ENCODE measurements around the gene SCT.

SCT gene

GRCh38 chr11:610146-610801 is 16.7 kb downstream of the SCT start:
- DNase-seq (ENCODE audit: low read depth in 2 of 2), result no peak

- DNase-seq (ENCODE audit: low read depth in 2 of 2), result no peak
Measured at GRCh38 chr11:609341-609811, 17.6 kb downstream of the SCT start.

- no peak for DNase-seq (ENCODE audit: low read depth in 2 of 2)
Measured at GRCh38 chr11:608791-609251, 18.2 kb downstream of the SCT start.

GRCh38 chr11:607971-608659 is 18.9 kb downstream of the SCT start:
- no peak for DNase-seq (ENCODE audit: low read depth in 2 of 2)

GRCh38 chr11:607020-607780 is 19.8 kb downstream of the SCT start:
- no peak for DNase-seq (ENCODE audit: low read depth in 2 of 2)

GRCh38 chr11:606245-606644 is 20.7 kb downstream of the SCT start:
- no peak for DNase-seq (ENCODE audit: low read depth in 2 of 2)

- DNase-seq (ENCODE audit: low read depth in 2 of 2), result no peak
Measured at GRCh38 chr11:605286-606129, 21.5 kb downstream of the SCT start.

- no peak for DNase-seq (ENCODE audit: low read depth in 2 of 2)
Measured at GRCh38 chr11:603154-603553, 23.8 kb downstream of the SCT start.

- no peak for DNase-seq (ENCODE audit: low read depth in 2 of 2)
Measured at GRCh38 chr11:601573-602245, 25.3 kb downstream of the SCT start.

GRCh38 chr11:598005-598680 is 28.8 kb downstream of the SCT start:
- no peak for DNase-seq (ENCODE audit: low read depth in 2 of 2)

GRCh38 chr11:597166-597725 is 29.7 kb downstream of the SCT start:
- DNase-seq (ENCODE audit: low read depth in 2 of 2), result no peak

GRCh38 chr11:596374-596773 is 30.6 kb downstream of the SCT start:
- DNase-seq (ENCODE audit: low read depth in 2 of 2), result no peak

- DNase-seq (ENCODE audit: low read depth in 2 of 2), result no peak
Measured at GRCh38 chr11:595400-595799, 31.6 kb downstream of the SCT start.

- no peak for DNase-seq (ENCODE audit: low read depth in 2 of 2)
Measured at GRCh38 chr11:593347-593746, 33.6 kb downstream of the SCT start.

- no peak for DNase-seq (ENCODE audit: low read depth in 2 of 2)
Measured at GRCh38 chr11:592918-593317, 34.1 kb downstream of the SCT start.

- no peak for DNase-seq (ENCODE audit: low read depth in 2 of 2)
Measured at GRCh38 chr11:592501-592900, 34.5 kb downstream of the SCT start.

GRCh38 chr11:590997-591396 is 36.0 kb downstream of the SCT start:
- no peak for DNase-seq (ENCODE audit: low read depth in 2 of 2)

GRCh38 chr11:589798-590197 is 37.2 kb downstream of the SCT start:
- DNase-seq (ENCODE audit: low read depth in 2 of 2), result no peak

GRCh38 chr11:587978-588380 is 39.0 kb downstream of the SCT start:
- DNase-seq (ENCODE audit: low read depth in 2 of 2), result no peak

GRCh38 chr11:587546-587945 is 39.4 kb downstream of the SCT start:
- no peak for DNase-seq (ENCODE audit: low read depth in 2 of 2)
